ENCODE measurements around the gene WDR70. TPM values are rescaled to one million over a fixed set of nuclear protein-coding genes. Genes with fewer than 3 reads are reported as not detected.

Gene WDR70
- total and polyA plus RNA-seq, 3 donors from 2014 or later, result 25.3 to 27.6 (median 25.5) TPM

GRCh38 chr5:37799865-37800421 lies 420.8 kb downstream of the WDR70 start:
- H3K27ac ChIP-seq, result no peak overlapping the region
- 79 to 91% methylated on average over 2 of the region's 2 CpGs for WGBS, 2 donors
- no peak for DNase-seq

GRCh38 chr5:37801521-37801920 lies 422.4 kb downstream of the WDR70 start:
- intact Hi-C loops (cut with DNase I; ENCODE audit: low total_unique reads), result no loop called here
- Histone ChIP-seq H3K27ac (no peak overlapping the region), H3K27me3 (no peaks in the 10 kb centered on the region), H3K4me3 (no peak overlapping the region), H3K36me3 (ENCODE audit: low read depth, missing control alignments) (no peaks in the 10 kb centered on the region), H3K9me3 (no peaks in the 10 kb centered on the region), H3K4me1 (no peaks in the 10 kb centered on the region)
- TF ChIP-seq POLR2A (IDR thresholded peaks at IDR 0.05), result no peak
- TF ChIP-seq CTCF (IDR thresholded peaks at IDR 0.05), result no peak
- 80 to 85% methylated on average over 2 of the region's 2 CpGs for WGBS, 2 donors
- DNase-seq, result no peak

More at GRCh38 chr5:37799865-37800421, 420.8 kb downstream of the WDR70 start:
- Histone ChIP-seq H3K9me3 (no peaks in the 10 kb centered on the region), H3K4me3 (no peak overlapping the region), H3K36me3 (ENCODE audit: low read depth, missing control alignments) (no peaks in the 10 kb centered on the region), H3K27me3 (no peaks in the 10 kb centered on the region), H3K4me1 (no peaks in the 10 kb centered on the region)
- TF ChIP-seq POLR2A (IDR thresholded peaks at IDR 0.05) (no peak), CTCF (IDR thresholded peaks at IDR 0.05) (no peak)
- intact Hi-C loops (cut with DNase I; ENCODE audit: low total_unique reads), result no loop called here

Small RNAs within 50 kb of the gene (small RNA-seq; reads per million reads assigned to genes)
- gene RNU6-1190P (0 reads per million in 2 donors), gene RNU6-484P (0 reads per million in 2 donors)

Other genes with a start within 250 kb of the WDR70 start
- 10 to 100 TPM; 36.9 to 39.5 TPM for gene CPLANE1, start 129.9 kb upstream of the WDR70 start, total RNA-seq
- gene CPLANE1, start 129.9 kb upstream of the WDR70 start, polyA plus RNA-seq (ENCODE audit: insufficient read depth, low read depth, low replicate concordance), result 14.8 TPM
- 100 to 1,000 TPM in 1 of 2 donors, 10 to 100 TPM in 1; 67.6 to 104 TPM for gene NUP155, start 8.2 kb upstream of the WDR70 start, total RNA-seq
- gene NUP155, start 8.2 kb upstream of the WDR70 start, polyA plus RNA-seq (ENCODE audit: insufficient read depth, low read depth, low replicate concordance), result 213 TPM